NT2/D1 (cell line): ENCODE results near the gene TBC1D22A.

Experiments
- SUZ12 ChIP-seq: IDR thresholded peaks from 2 replicates; pipeline ENCODE4 v1.6.1; 2011; ENCODE audit not compliant: insufficient read length, insufficient read depth; ENCODE audit errors: extremely low read depth
- YY1 ChIP-seq: IDR thresholded peaks from 2 replicates; pipeline ENCODE4 v1.6.1; 2011; ENCODE audit not compliant: insufficient read length, insufficient read depth
- ZNF274 ChIP-seq: IDR thresholded peaks from 2 replicates; pipeline ENCODE4 v1.6.1; 2011; ENCODE audit warnings: mild to moderate bottlenecking, low read depth, low read length

DNA sequence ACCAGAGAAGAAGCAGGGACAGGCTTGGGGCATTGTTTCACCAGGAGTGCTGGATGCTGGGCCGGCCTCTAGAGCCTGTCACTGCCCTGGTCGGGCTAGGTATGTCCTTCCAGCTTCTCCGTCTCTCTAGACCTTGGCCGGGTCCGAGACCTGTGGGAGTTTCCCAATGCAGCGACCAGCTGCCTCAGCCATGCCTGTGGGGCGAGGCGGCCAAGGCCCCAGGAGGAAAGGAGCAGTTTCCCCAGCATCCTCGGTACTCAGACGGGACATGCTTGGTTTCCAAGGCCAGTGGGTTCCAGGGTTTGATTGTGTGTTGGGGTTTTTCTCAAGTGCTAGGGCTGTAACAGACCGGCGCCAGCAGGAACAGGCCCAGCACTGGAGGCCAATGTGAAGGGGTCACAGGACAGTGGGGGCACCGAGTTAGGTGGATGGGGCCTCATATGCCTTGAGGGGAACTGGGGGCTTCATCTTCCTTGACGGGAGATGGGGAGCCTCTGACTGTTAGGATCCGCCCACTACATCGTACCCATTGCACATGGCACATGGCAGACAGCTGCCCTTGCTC lies 339.0 kb downstream of the TBC1D22A start:
- TF ChIP-seq ZNF274 (no peak), YY1 (no peak), SUZ12 (no peak)
